ENCODE measurements around the gene NDUFC1. TPM values are rescaled to one million over a fixed set of nuclear protein-coding genes. Genes with fewer than 3 reads are reported as not detected.

NDUFC1 gene
- total and polyA plus RNA-seq, 4 donors, result 12.4 to 192 (median 50.8) TPM

DNA sequence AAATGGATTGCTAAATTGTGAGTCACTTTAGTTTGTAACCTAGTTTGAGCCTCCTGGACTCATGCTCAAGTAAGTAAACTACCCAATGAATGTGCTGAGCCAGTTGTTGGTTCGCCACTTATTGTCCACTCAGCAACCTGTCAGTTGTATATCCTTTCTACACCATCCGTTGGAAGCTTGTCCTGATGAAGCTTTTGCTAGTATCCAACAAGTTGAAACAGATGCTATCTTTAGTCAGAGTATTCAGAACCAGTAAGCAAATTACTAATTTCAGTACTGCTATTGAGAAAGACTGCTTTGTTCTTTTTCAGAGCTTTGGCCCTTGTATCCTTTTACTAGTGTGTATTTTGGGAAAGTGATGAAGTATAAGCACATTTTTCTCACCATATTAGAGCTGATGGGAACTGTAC lies 5.3 kb downstream of the NDUFC1 start:
- Histone ChIP-seq H3K36me3 (ENCODE audit: control insufficient read depth in 4 of 4, insufficient read depth in 3 of 4, low read depth in 1 of 4, low read length in 3 of 4) (peaks cover 1 to 7% (median 4%) of the 10 kb centered on the region in 4 donors), H3K4me3 (ENCODE audit: low read depth in 1 of 3, low read length in 3 of 3) (no peak overlapping the region), H3K9me3 (ENCODE audit: control insufficient read depth in 4 of 4, low read length in 3 of 4) (no peaks in the 10 kb centered on the region), H3K27ac (ENCODE audit: low read depth in 1 of 2, low read length in 2 of 2) (no peak overlapping the region), H3K4me1 (ENCODE audit: control insufficient read depth in 4 of 4, insufficient read depth in 4 of 4, low read length in 3 of 4) (peaks cover 3 to 23% (median 20%) of the 10 kb centered on the region in 4 donors), H3K9ac (ENCODE audit: low read depth in 1 of 2, low read length in 2 of 2) (no peak overlapping the region), H3K27me3 (ENCODE audit: control insufficient read depth in 4 of 4, insufficient read depth in 4 of 4, low read length in 3 of 4) (no peaks in the 10 kb centered on the region)
- DNase-seq (ENCODE audit: low spot score), result no peak
- TF ChIP-seq, protein P1, sequence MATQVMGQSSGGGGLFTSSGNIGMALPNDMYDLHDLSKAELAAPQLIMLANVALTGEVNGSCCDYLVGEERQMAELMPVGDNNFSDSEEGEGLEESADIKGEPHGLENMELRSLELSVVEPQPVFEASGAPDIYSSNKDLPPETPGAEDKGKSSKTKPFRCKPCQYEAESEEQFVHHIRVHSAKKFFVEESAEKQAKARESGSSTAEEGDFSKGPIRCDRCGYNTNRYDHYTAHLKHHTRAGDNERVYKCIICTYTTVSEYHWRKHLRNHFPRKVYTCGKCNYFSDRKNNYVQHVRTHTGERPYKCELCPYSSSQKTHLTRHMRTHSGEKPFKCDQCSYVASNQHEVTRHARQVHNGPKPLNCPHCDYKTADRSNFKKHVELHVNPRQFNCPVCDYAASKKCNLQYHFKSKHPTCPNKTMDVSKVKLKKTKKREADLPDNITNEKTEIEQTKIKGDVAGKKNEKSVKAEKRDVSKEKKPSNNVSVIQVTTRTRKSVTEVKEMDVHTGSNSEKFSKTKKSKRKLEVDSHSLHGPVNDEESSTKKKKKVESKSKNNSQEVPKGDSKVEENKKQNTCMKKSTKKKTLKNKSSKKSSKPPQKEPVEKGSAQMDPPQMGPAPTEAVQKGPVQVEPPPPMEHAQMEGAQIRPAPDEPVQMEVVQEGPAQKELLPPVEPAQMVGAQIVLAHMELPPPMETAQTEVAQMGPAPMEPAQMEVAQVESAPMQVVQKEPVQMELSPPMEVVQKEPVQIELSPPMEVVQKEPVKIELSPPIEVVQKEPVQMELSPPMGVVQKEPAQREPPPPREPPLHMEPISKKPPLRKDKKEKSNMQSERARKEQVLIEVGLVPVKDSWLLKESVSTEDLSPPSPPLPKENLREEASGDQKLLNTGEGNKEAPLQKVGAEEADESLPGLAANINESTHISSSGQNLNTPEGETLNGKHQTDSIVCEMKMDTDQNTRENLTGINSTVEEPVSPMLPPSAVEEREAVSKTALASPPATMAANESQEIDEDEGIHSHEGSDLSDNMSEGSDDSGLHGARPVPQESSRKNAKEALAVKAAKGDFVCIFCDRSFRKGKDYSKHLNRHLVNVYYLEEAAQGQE (IDR thresholded peaks at IDR 0.05), result no peak
- TF ChIP-seq, protein P2, sequence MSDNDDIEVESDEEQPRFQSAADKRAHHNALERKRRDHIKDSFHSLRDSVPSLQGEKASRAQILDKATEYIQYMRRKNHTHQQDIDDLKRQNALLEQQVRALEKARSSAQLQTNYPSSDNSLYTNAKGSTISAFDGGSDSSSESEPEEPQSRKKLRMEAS (IDR thresholded peaks at IDR 0.05), result no peak
- 77% methylated on average over 2 of the region's 2 CpGs for WGBS

DNA sequence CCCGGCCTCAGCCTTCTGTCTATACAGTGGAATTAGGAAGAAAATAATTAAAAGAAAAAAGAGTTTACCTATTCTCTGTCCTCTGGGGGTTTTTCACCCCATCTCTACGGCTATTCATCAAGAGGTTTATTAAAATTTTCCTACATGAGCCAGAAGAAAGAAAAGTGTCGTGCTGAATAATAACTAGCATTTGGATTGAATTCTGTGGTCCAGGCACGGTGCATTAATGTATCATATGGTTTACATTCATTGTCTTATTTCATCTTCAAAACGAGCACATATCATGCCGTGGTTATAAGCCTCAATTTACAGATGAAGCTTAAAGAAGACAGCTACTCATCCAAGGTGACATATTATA lies 6.4 kb downstream of the NDUFC1 start:
- Histone ChIP-seq H3K4me3 (ENCODE audit: low read depth in 1 of 3, low read length in 3 of 3) (peak overlapping the region in 2 of 3 donors; percentile 87 to 93), H3K27ac (ENCODE audit: low read depth in 1 of 2, low read length in 2 of 2) (peak overlapping the region; percentile 72 to 84), H3K27me3 (ENCODE audit: control insufficient read depth in 4 of 4, insufficient read depth in 4 of 4, low read length in 3 of 4) (no peaks in the 10 kb centered on the region), H3K36me3 (ENCODE audit: control insufficient read depth in 4 of 4, insufficient read depth in 3 of 4, low read depth in 1 of 4, low read length in 3 of 4) (peaks cover 1 to 9% (median 6%) of the 10 kb centered on the region in 4 donors), H3K9ac (ENCODE audit: low read depth in 1 of 2, low read length in 2 of 2) (peak overlapping the region; percentile 79 to 85), H3K9me3 (ENCODE audit: control insufficient read depth in 4 of 4, low read length in 3 of 4) (no peaks in the 10 kb centered on the region), H3K4me1 (ENCODE audit: control insufficient read depth in 4 of 4, insufficient read depth in 4 of 4, low read length in 3 of 4) (peaks cover 3 to 23% (median 20%) of the 10 kb centered on the region in 4 donors)
- TF ChIP-seq FOXA2 (IDR thresholded peaks at IDR 0.05) (no peak), NR2F2 (IDR thresholded peaks at IDR 0.05) (no peak), RAD21 (IDR thresholded peaks at IDR 0.05) (no peak), EGR1 (IDR thresholded peaks at IDR 0.05; ENCODE audit: low read depth in 2 of 2) (no peak)
- DNase-seq (ENCODE audit: low spot score), result no peak
- 29% methylated on average over 6 of the region's 6 CpGs for WGBS

DNA sequence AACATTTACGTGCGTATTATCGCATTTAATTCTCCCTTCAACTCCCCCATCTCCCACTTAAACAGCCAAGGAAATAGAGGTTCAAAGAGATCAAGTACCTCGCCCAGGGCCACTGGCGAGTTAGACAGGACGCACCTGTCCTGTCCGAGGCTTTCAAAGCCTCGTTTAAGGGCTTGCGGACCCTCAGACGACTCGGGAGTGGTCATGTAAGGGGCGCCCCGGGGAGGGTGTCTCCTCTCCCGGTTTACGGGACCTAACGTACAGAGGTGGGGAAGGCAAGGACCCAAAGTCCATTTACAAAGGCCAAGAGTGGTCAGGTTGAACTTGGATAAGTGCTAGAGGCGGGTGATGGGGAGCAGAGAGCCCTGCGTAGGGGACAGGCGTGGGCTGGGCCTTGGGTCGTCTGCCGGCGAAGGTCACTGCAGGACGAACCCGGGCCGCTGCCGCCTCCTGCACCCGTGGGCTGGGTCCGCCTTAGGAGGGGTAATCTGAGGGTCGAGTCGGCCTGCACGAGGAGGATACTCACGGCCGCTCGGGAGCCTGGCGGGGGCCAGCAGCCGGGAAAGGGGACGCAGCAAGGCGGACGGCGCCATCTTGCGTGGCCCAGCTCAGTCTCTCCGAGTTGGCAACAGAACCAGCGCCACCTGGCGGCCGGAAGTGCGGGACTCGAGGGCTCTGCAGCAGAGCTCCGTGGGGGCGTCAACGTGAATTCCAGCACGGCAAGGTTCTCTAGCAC lies 6.9 kb downstream of the NDUFC1 start:
- peaks cover 3 to 21% (median 18%) of the 10 kb centered on the region in 4 donors for H3K4me1 ChIP-seq (ENCODE audit: control insufficient read depth in 4 of 4, insufficient read depth in 4 of 4, low read length in 3 of 4)
- DNase-seq (ENCODE audit: low spot score), result peak; percentile 100
- no peaks in the 10 kb centered on the region for H3K27me3 ChIP-seq (ENCODE audit: control insufficient read depth in 4 of 4, insufficient read depth in 4 of 4, low read length in 3 of 4)
- under 1% methylated on average over 51 of the region's 51 CpGs for WGBS
- H3K36me3 ChIP-seq (ENCODE audit: control insufficient read depth in 4 of 4, insufficient read depth in 3 of 4, low read depth in 1 of 4, low read length in 3 of 4), result peaks cover 5 to 13% (median 8%) of the 10 kb centered on the region in 4 donors
- H3K4me3 ChIP-seq (ENCODE audit: low read depth in 1 of 3, low read length in 3 of 3), result peak overlapping the region; percentile 87 to 93 (median 89)
- peak overlapping the region; percentile 85 to 95 for H3K9ac ChIP-seq (ENCODE audit: low read depth in 1 of 2, low read length in 2 of 2)
- peak overlapping the region; percentile 72 to 84 for H3K27ac ChIP-seq (ENCODE audit: low read depth in 1 of 2, low read length in 2 of 2)
- no peaks in the 10 kb centered on the region for H3K9me3 ChIP-seq (ENCODE audit: control insufficient read depth in 4 of 4, low read length in 3 of 4)
- peak; percentile 77 to 86 for TF ChIP-seq RAD21 (IDR thresholded peaks at IDR 0.05)
- TF ChIP-seq SP1 (IDR thresholded peaks at IDR 0.05), result peak; percentile 11
- TF ChIP-seq, protein P3, sequence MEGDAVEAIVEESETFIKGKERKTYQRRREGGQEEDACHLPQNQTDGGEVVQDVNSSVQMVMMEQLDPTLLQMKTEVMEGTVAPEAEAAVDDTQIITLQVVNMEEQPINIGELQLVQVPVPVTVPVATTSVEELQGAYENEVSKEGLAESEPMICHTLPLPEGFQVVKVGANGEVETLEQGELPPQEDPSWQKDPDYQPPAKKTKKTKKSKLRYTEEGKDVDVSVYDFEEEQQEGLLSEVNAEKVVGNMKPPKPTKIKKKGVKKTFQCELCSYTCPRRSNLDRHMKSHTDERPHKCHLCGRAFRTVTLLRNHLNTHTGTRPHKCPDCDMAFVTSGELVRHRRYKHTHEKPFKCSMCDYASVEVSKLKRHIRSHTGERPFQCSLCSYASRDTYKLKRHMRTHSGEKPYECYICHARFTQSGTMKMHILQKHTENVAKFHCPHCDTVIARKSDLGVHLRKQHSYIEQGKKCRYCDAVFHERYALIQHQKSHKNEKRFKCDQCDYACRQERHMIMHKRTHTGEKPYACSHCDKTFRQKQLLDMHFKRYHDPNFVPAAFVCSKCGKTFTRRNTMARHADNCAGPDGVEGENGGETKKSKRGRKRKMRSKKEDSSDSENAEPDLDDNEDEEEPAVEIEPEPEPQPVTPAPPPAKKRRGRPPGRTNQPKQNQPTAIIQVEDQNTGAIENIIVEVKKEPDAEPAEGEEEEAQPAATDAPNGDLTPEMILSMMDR (IDR thresholded peaks at IDR 0.05; ENCODE audit: low read depth, low read length, missing input control), result peak; percentile 90
- peak; percentile 18 for TF ChIP-seq HNF4G (IDR thresholded peaks at IDR 0.05)
- TF ChIP-seq, protein P1 (IDR thresholded peaks at IDR 0.05), result peak; percentile 30
- no peak for TF ChIP-seq NR2F2 (IDR thresholded peaks at IDR 0.05)
- no peak for TF ChIP-seq FOXA2 (IDR thresholded peaks at IDR 0.05)
- peak; percentile 11 to 40 for TF ChIP-seq RXRA (IDR thresholded peaks at IDR 0.05)
- no peak for TF ChIP-seq JUND (IDR thresholded peaks at IDR 0.05)
- peak; percentile 53 for TF ChIP-seq TAF1 (conservative IDR thresholded peaks at IDR 0.05)
- TF ChIP-seq, protein P4, sequence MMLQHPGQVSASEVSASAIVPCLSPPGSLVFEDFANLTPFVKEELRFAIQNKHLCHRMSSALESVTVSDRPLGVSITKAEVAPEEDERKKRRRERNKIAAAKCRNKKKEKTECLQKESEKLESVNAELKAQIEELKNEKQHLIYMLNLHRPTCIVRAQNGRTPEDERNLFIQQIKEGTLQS (IDR thresholded peaks at IDR 0.05), result no peak
- peak; percentile 24 to 67 for TF ChIP-seq HNF4A (conservative IDR thresholded peaks at IDR 0.05)
- peak in 1 of 2 donors; percentile 27 for TF ChIP-seq EGR1 (IDR thresholded peaks at IDR 0.05; ENCODE audit: low read depth in 2 of 2)
- TF ChIP-seq FOXA1 (IDR thresholded peaks at IDR 0.05), result no peak

Data from liver (tissue), 9 donors.